Measurements from ENCODE around the gene METTL26. TPM values are rescaled to one million over a fixed set of nuclear protein-coding genes. Genes with fewer than 3 reads are reported as not detected.

The METTL26 gene
- total and polyA plus RNA-seq, 2 of the 8 experiments (the other 6 are each of a cell fraction or from before 2014, with no cell fraction given) = 100 to 186 TPM

DNA sequence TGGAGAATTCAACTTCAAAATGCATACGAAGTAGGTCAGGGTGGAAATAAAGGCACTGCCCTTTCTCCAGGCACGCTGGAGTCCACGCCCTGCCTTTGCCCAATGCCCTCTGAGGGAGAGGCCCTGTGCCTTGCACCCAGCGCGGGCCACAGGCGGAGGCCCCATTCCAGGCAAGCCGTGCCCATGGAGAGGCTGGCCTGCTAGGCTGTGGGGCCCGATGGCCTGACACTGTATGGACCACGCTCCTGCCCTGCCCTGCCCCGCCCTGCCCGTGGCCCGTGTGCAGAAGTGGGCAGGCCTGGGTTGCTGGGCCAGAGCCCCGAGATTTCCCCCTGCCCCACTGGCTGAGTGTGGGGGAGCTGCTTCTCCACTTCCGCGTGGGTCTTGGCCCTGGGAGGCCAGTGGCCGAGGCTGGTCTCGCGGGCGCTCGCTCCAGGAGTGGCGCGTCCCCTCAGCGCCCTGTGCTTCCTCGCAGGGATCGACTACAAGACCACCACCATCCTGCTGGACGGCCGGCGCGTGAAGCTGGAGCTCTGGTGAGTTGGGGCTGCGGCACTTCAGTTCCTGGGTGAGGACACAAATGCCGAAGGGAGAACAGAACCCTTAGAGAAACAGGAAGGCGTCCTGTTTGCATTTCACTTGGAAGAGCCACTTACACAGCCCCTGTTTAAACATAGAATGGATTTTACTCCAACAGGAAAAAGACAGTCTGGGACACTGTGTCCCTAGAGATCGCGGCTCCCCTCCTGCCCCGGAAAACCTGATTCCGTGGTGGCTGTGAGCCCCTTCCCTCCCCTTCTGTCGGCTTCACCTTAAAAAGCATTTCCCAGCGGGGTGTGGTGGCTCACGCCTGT, 19.1 kb downstream of the METTL26 start (continued):
- TF ChIP-seq, protein P1, sequence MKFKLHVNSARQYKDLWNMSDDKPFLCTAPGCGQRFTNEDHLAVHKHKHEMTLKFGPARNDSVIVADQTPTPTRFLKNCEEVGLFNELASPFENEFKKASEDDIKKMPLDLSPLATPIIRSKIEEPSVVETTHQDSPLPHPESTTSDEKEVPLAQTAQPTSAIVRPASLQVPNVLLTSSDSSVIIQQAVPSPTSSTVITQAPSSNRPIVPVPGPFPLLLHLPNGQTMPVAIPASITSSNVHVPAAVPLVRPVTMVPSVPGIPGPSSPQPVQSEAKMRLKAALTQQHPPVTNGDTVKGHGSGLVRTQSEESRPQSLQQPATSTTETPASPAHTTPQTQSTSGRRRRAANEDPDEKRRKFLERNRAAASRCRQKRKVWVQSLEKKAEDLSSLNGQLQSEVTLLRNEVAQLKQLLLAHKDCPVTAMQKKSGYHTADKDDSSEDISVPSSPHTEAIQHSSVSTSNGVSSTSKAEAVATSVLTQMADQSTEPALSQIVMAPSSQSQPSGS (IDR thresholded peaks at IDR 0.05; ENCODE audit: low read length) = no peak
- TF ChIP-seq CEBPB (IDR thresholded peaks at IDR 0.05; ENCODE audit: low read depth, low read length) (no peak), SAP30 (IDR thresholded peaks at IDR 0.05; ENCODE audit: insufficient read depth, insufficient replicate concordance, low read length) (no peak), RBBP5 (IDR thresholded peaks at IDR 0.05; ENCODE audit: borderline replicate concordance, low read depth, low read length) (no peak), EZH2 (IDR thresholded peaks at IDR 0.05; ENCODE audit: low read depth, low read length, severe bottlenecking) (no peak), TCF12 (IDR thresholded peaks at IDR 0.05; ENCODE audit: low read depth, low read length) (no peak), SRF (IDR thresholded peaks at IDR 0.05; ENCODE audit: low read depth, low read length) (no peak)
- TF ChIP-seq, protein P2, sequence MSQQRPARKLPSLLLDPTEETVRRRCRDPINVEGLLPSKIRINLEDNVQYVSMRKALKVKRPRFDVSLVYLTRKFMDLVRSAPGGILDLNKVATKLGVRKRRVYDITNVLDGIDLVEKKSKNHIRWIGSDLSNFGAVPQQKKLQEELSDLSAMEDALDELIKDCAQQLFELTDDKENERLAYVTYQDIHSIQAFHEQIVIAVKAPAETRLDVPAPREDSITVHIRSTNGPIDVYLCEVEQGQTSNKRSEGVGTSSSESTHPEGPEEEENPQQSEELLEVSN (IDR thresholded peaks at IDR 0.05) = no peak

Data from H1 (cell line).